Fibroblast of lung (primary cell): ENCODE data around the gene POR. TPM values are rescaled to one million over a fixed set of nuclear protein-coding genes. Genes with fewer than 3 reads are reported as not detected.

ENCODE experiments used
- DNase-seq, 2 donors: peaks; one replicate each; pipeline versions ENCODE4 v3.0.0 to v3.0.0-alpha.2; 2010; ENCODE audit warnings: low read depth in 2 of 2
- H2AFZ ChIP-seq: 2 replicates; pipeline ENCODE4 v1.5.1; 2012; ENCODE audit warnings: low read length, control low read depth, inconsistent platforms
- H3K27ac ChIP-seq: 2 replicates; pipeline ENCODE4 v1.5.1; 2011; ENCODE audit warnings: low read length, control low read depth; ENCODE audit not compliant: insufficient read depth
- H3K27me3 ChIP-seq: 2 replicates; pipeline ENCODE4 v1.5.1; 2011; ENCODE audit warnings: mild to moderate bottlenecking, low read length; ENCODE audit not compliant: control insufficient read depth, insufficient read depth
- H3K36me3 ChIP-seq: 2 replicates; pipeline ENCODE4 v1.5.1; 2011; ENCODE audit warnings: low read length; ENCODE audit not compliant: control insufficient read depth, insufficient read depth
- H3K4me1 ChIP-seq: 2 replicates; pipeline ENCODE4 v1.5.1; 2011; ENCODE audit warnings: low read length; ENCODE audit not compliant: control insufficient read depth, insufficient read depth; ENCODE audit errors: extremely low read depth
- H3K4me2 ChIP-seq: 2 replicates; pipeline ENCODE4 v1.5.1; 2011; ENCODE audit warnings: low read length, control low read depth; ENCODE audit not compliant: insufficient read depth; ENCODE audit errors: extremely low read depth
- H3K4me3 ChIP-seq, 4 experiments: fragments of 200-600 bp in 1 of 4; sonication (generic) in 1 of 4; replicated peaks in 1 of 4; 2 replicates each; pipeline ENCODE4 v1.5.1; 2011 to 2016; ENCODE audit warnings: low read length in 4 of 4, low read depth in 3 of 4, mild to moderate bottlenecking in 3 of 4, control low read depth in 2 of 4, inconsistent platforms in 1 of 4, mixed read lengths in 1 of 4; ENCODE audit not compliant: insufficient read depth in 1 of 4; ENCODE audit errors: control extremely low read depth in 1 of 4
- H3K79me2 ChIP-seq: 2 replicates; pipeline ENCODE4 v1.5.1; 2012; ENCODE audit warnings: mild to moderate bottlenecking, low read length, inconsistent platforms; ENCODE audit not compliant: control insufficient read depth, insufficient read depth
- H3K9ac ChIP-seq: 2 replicates; pipeline ENCODE4 v1.5.1; 2011; ENCODE audit warnings: mild to moderate bottlenecking, low read length, control low read depth; ENCODE audit not compliant: insufficient read depth
- H3K9me3 ChIP-seq: 2 replicates; pipeline ENCODE4 v1.5.1; 2012; ENCODE audit warnings: low read depth, low read length; ENCODE audit not compliant: control insufficient read depth, insufficient read depth
- H4K20me1 ChIP-seq: 2 replicates; pipeline ENCODE4 v1.5.1; 2011; ENCODE audit warnings: low read length; ENCODE audit not compliant: control insufficient read depth, insufficient read depth; ENCODE audit errors: extremely low read depth
- EZH2 ChIP-seq: IDR thresholded peaks from 2 replicates; pipeline ENCODE4 v1.5.1; 2012; ENCODE audit warnings: low read length, control low read depth, mild to moderate bottlenecking; ENCODE audit errors: missing control alignments
- polyA plus RNA-seq, 2 donors: library from polyadenylated mRNA; depleted of rRNA in 1 of 2; stranded (reverse) in 1 of 2; unstranded in 1 of 2; fragments of >200 nt; gene quantifications; 2 replicates each; pipeline ENCODE4 v1.2.1, GENCODE V29; 2011 to 2012; ENCODE audit warnings: missing spikeins in 1 of 2
- total RNA-seq: library from RNA; depleted of rRNA; stranded (reverse); fragments of >200 nt; gene quantifications from 2 replicates; pipeline ENCODE4 v1.2.1, GENCODE V29; 2014
- TF ChIP-seq, protein P1 (sequence below), 2 donors: IDR thresholded peaks in 1 of 2; conservative IDR thresholded peaks in 1 of 2; 1 replicate in 1 of 2; 2 replicates in 1 of 2; pipeline ENCODE4 v1.5.1; 2011 to 2012; ENCODE audit warnings: low read length in 2 of 2, control low read depth in 1 of 2, inconsistent platforms in 1 of 2, low read depth in 1 of 2, mild to moderate bottlenecking in 1 of 2

Gene POR
- total and polyA plus RNA-seq, 2 donors (not counting 1 experiment from before 2014, with no cell fraction given): 36.2 to 207 TPM

- TF ChIP-seq, protein P1, sequence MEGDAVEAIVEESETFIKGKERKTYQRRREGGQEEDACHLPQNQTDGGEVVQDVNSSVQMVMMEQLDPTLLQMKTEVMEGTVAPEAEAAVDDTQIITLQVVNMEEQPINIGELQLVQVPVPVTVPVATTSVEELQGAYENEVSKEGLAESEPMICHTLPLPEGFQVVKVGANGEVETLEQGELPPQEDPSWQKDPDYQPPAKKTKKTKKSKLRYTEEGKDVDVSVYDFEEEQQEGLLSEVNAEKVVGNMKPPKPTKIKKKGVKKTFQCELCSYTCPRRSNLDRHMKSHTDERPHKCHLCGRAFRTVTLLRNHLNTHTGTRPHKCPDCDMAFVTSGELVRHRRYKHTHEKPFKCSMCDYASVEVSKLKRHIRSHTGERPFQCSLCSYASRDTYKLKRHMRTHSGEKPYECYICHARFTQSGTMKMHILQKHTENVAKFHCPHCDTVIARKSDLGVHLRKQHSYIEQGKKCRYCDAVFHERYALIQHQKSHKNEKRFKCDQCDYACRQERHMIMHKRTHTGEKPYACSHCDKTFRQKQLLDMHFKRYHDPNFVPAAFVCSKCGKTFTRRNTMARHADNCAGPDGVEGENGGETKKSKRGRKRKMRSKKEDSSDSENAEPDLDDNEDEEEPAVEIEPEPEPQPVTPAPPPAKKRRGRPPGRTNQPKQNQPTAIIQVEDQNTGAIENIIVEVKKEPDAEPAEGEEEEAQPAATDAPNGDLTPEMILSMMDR (conservative IDR thresholded peaks at IDR 0.05 in 1 of 2, IDR thresholded peaks at IDR 0.05 in 1 of 2; ENCODE audit: low read depth in 1 of 2, low read length in 2 of 2): no peak
- TF ChIP-seq EZH2: no peak
- Histone ChIP-seq H2AFZ (no peak overlapping the region), H3K79me2 (no peaks in the 10 kb centered on the region), H3K36me3 (peaks cover 8% of the 10 kb centered on the region), H3K27me3 (no peaks in the 10 kb centered on the region), H3K4me1 (peaks cover 2% of the 10 kb centered on the region), H3K9me3 (no peaks in the 10 kb centered on the region), H3K9ac (no peak overlapping the region), H3K4me3 (no peak overlapping the region), H4K20me1 (no peaks in the 10 kb centered on the region), H3K4me2 (no peak overlapping the region), H3K27ac (no peak overlapping the region)
- peak in 1 of 2 donors; percentile 67 for DNase-seq
These were observed 42.2 kb downstream of the POR start for GRCh38 chr7:75957021-75957736.

- Histone ChIP-seq H3K9me3 (no peaks in the 10 kb centered on the region), H2AFZ (no peak overlapping the region), H3K4me1 (peaks cover 9% of the 10 kb centered on the region), H3K79me2 (no peaks in the 10 kb centered on the region), H3K4me3 (no peak overlapping the region), H3K4me2 (no peak overlapping the region), H3K9ac (no peak overlapping the region), H3K27me3 (no peaks in the 10 kb centered on the region), H4K20me1 (no peaks in the 10 kb centered on the region), H3K36me3 (peaks cover 8% of the 10 kb centered on the region), H3K27ac (no peak overlapping the region)
- peak in 1 of 2 donors; percentile 45 for DNase-seq
- TF ChIP-seq EZH2: no peak
- TF ChIP-seq, protein P1 (conservative IDR thresholded peaks at IDR 0.05 in 1 of 2, IDR thresholded peaks at IDR 0.05 in 1 of 2; ENCODE audit: low read depth in 1 of 2, low read length in 2 of 2): no peak
These were observed 44.0 kb downstream of the POR start for GRCh38 chr7:75958802-75959543.

DNA sequence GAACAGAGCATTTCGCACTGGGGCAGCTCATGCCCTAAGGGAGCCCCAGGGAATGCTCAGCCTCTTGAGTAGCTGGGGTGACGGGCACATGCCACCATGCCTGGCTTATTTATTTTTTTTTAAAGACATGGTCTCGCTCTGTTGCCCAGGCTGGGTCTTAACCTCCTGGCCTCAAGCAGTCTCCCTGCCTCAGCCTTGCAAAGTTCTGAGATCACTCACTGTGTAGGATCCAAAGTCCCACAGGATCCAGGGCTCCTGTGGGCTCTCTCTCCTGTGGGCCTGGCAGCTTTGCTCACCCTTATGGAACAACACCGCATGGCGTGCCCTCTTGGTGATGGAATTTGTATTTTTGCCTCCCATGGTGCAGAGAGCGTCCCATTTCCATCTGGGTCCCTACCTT, 45.4 kb downstream of the POR start:
- H3K9ac ChIP-seq: no peak overlapping the region
- H3K27ac ChIP-seq: no peak overlapping the region
- no peaks in the 10 kb centered on the region for H3K79me2 ChIP-seq
- no peak overlapping the region for H2AFZ ChIP-seq
- H3K36me3 ChIP-seq: peaks cover 7% of the 10 kb centered on the region
- no peaks in the 10 kb centered on the region for H4K20me1 ChIP-seq
- H3K4me3 ChIP-seq: no peak overlapping the region
- no peaks in the 10 kb centered on the region for H3K27me3 ChIP-seq
- H3K4me2 ChIP-seq: no peak overlapping the region
- peaks cover 9% of the 10 kb centered on the region for H3K4me1 ChIP-seq
- TF ChIP-seq EZH2: no peak
- TF ChIP-seq, protein P1 (conservative IDR thresholded peaks at IDR 0.05 in 1 of 2, IDR thresholded peaks at IDR 0.05 in 1 of 2; ENCODE audit: low read depth in 1 of 2, low read length in 2 of 2): no peak
- H3K9me3 ChIP-seq: no peaks in the 10 kb centered on the region
- DNase-seq: no peak
